IMR-90 (cell line): ENCODE results near the gene IFRD2. TPM values are rescaled to one million over a fixed set of nuclear protein-coding genes. Genes with fewer than 3 reads are reported as not detected.

Experiments
- ATAC-seq: fragments of 200-7000 bp; cut with Tn5 transposase; 2 replicates; pipeline ENCODE4 v1.9.1; 2020; ENCODE audit warnings: low read depth, mild to moderate bottlenecking, moderate library complexity
- BruUV-seq: library from RNA; stranded (reverse); fragments of 400-500 nt; replicated peaks from 2 replicates; lab custom pipeline; 2021; lab: Mats Ljungman, UMichigan
- CTCF ChIA-PET: fragments of 300-600 bp; formaldehyde crosslinking; extraction: SDS; loops from one replicate; lab custom pipeline; 2021; ENCODE audit warnings: antibody characterized with exemption; lab: Yijun Ruan, JAX
- POLR2A ChIA-PET: fragments of 300-600 bp; sonication (Branson Sonifier 250); formaldehyde crosslinking; loops from one replicate; lab custom pipeline; 2022; ENCODE audit warnings: antibody characterized with exemption; ENCODE audit not compliant: unreplicated experiment; lab: Charles Lee
- DNase-seq: peaks from one replicate; pipeline ENCODE4 v3.0.0; 2013
- H2AFZ ChIP-seq: replicated peaks from 2 replicates; pipeline ENCODE3; 2013; ENCODE audit warnings: low read length, mild to moderate bottlenecking; ENCODE audit not compliant: poor library complexity
- H2AK5ac ChIP-seq: 2 replicates; pipeline ENCODE4 v1.6.1; 2013; ENCODE audit warnings: low read depth, low read length, inconsistent platforms
- H2AK9ac ChIP-seq: replicated peaks from 2 replicates; pipeline ENCODE3; 2013; ENCODE audit warnings: mild to moderate bottlenecking, low read depth, low read length, moderate library complexity; ENCODE audit not compliant: poor library complexity
- H2BK120ac ChIP-seq: 2 replicates; pipeline ENCODE4 v1.6.1; 2013; ENCODE audit warnings: low read depth, low read length, inconsistent platforms
- H2BK15ac ChIP-seq: 3 replicates; pipeline ENCODE4 v1.6.1; 2013; ENCODE audit warnings: low read depth, low read length, inconsistent platforms
- H2BK20ac ChIP-seq: 2 replicates; pipeline ENCODE4 v1.6.1; 2013; ENCODE audit warnings: low read depth, mild to moderate bottlenecking, inconsistent platforms, low read length, moderate library complexity
- H2BK5ac ChIP-seq: 2 replicates; pipeline ENCODE4 v1.6.1; 2013; ENCODE audit warnings: mild to moderate bottlenecking, low read depth, low read length, inconsistent platforms; ENCODE audit not compliant: poor library complexity, severe bottlenecking
- H3K14ac ChIP-seq: replicated peaks from 2 replicates; pipeline ENCODE4 v1.6.1; 2013; ENCODE audit warnings: low read depth, low read length, inconsistent platforms
- H3K18ac ChIP-seq: 2 replicates; pipeline ENCODE4 v1.6.1; 2013; ENCODE audit warnings: low read depth, low read length, control low read depth
- H3K23ac ChIP-seq: 2 replicates; pipeline ENCODE4 v1.6.1; 2013; ENCODE audit warnings: low read depth, low read length, inconsistent platforms
- H3K27ac ChIP-seq: 2 replicates; pipeline ENCODE4 v1.5.1; 2013; ENCODE audit warnings: mild to moderate bottlenecking, control low read depth, low read length; ENCODE audit not compliant: insufficient read depth
- H3K27me3 ChIP-seq: 2 replicates; pipeline ENCODE4 v1.6.1; 2013; ENCODE audit warnings: low read length; ENCODE audit not compliant: control insufficient read depth, insufficient read depth
- H3K36me3 ChIP-seq: 2 replicates; pipeline ENCODE4 v1.6.1; 2013; ENCODE audit warnings: low read length, mixed read lengths; ENCODE audit not compliant: control insufficient read depth, insufficient read depth
- H3K4ac ChIP-seq: 2 replicates; pipeline ENCODE4 v1.6.1; 2013; ENCODE audit warnings: low read depth, low read length, inconsistent platforms
- H3K4me1 ChIP-seq: 2 replicates; pipeline ENCODE4 v1.6.1; 2013; ENCODE audit warnings: low read length, mixed read lengths; ENCODE audit not compliant: control insufficient read depth, insufficient read depth
- H3K4me2 ChIP-seq: 2 replicates; pipeline ENCODE4 v1.6.1; 2013; ENCODE audit warnings: low read depth, mild to moderate bottlenecking, control low read depth, low read length, moderate library complexity
- H3K4me3 ChIP-seq: 2 replicates; pipeline ENCODE4 v1.5.1; 2013; ENCODE audit warnings: low read depth, mild to moderate bottlenecking, control low read depth, low read length, moderate library complexity; ENCODE audit not compliant: insufficient read depth
- H3K56ac ChIP-seq: 2 replicates; pipeline ENCODE4 v1.6.1; 2013; ENCODE audit warnings: low read length, inconsistent platforms; ENCODE audit not compliant: insufficient read depth; ENCODE audit errors: extremely low read depth
- H3K79me1 ChIP-seq, 2 experiments: 2 replicates each; pipeline ENCODE4 v1.6.1; 2013; ENCODE audit warnings: low read length in 2 of 2, inconsistent platforms in 1 of 2, low read depth in 1 of 2
- H3K9ac ChIP-seq: 2 replicates; pipeline ENCODE4 v1.6.1; 2013; ENCODE audit warnings: low read depth, low read length, control low read depth
- H3K9me1 ChIP-seq: 2 replicates; pipeline ENCODE4 v1.6.1; 2013; ENCODE audit warnings: low read length, inconsistent platforms; ENCODE audit not compliant: insufficient read depth
- H3K9me3 ChIP-seq: 2 replicates; pipeline ENCODE4 v1.6.1; 2013; ENCODE audit warnings: low read length; ENCODE audit not compliant: control insufficient read depth, insufficient read depth
- H4K20me1 ChIP-seq: 2 replicates; pipeline ENCODE4 v1.6.1; 2013; ENCODE audit warnings: low read length, inconsistent platforms; ENCODE audit not compliant: insufficient read depth
- H4K5ac ChIP-seq: 2 replicates; pipeline ENCODE4 v1.6.1; 2013; ENCODE audit warnings: mild to moderate bottlenecking, low read depth, low read length, control low read depth
- H4K8ac ChIP-seq, 2 experiments: 2 replicates each; pipeline ENCODE4 v1.6.1; 2013; ENCODE audit warnings: low read depth in 2 of 2, low read length in 2 of 2, control low read depth in 1 of 2, inconsistent platforms in 1 of 2
- H4K91ac ChIP-seq: 2 replicates; pipeline ENCODE4 v1.6.1; 2013; ENCODE audit warnings: low read depth, low read length, inconsistent platforms; ENCODE audit not compliant: insufficient read depth
- CEBPB ChIP-seq: IDR thresholded peaks from 2 replicates; pipeline ENCODE4 v1.6.1; 2012; ENCODE audit warnings: low read depth, low read length, improper control_type of control experiment
- NFE2L2 ChIP-seq: fragments of 150-350 bp; IDR thresholded peaks from 2 replicates; pipeline ENCODE4 v1.6.1; 2016; ENCODE audit warnings: low read depth, mild to moderate bottlenecking, low read length
- SMC3 ChIP-seq: fragments of 150-350 bp; IDR thresholded peaks from 2 replicates; pipeline ENCODE4 v1.6.1; 2016; ENCODE audit warnings: low read depth, mild to moderate bottlenecking, antibody characterized with exemption, low read length, moderate library complexity
- WGBS, 2 experiments: methylation state at CpG; one replicate each; pipeline versions ENCODE4 v1.1.5 to v1.1.7; 2013; ENCODE audit warnings: missing lambda C conversion rate in 2 of 2; ENCODE audit not compliant: insufficient read length in 1 of 2; ENCODE audit errors: extremely low coverage in 2 of 2; 5-methylcytosine and 5-hydroxymethylcytosine counted together
- dilution Hi-C: fragments of 300-500 bp; cut with HindIII; formaldehyde crosslinking; loops from one replicate; pipeline ENCODE4 v1.14.3; 2018; ENCODE audit warnings: low sequenced_read_pairs; ENCODE audit not compliant: unreplicated experiment
- in situ Hi-C: fragments of 300-500 bp; cut with MboI; formaldehyde crosslinking; loops from 3 replicates; pipeline ENCODE4 v1.14.3; 2019; ENCODE audit warnings: low sequenced_read_pairs, inconsistent platforms, mixed read lengths
- intact Hi-C: fragments of 100-400 bp; cut with micrococcal nuclease; formaldehyde crosslinking; loops from 2 replicates; pipeline ENCODE4 v1.10.0; 2022
- polyA plus RNA-seq, 3 experiments: library from polyadenylated mRNA; depleted of rRNA; stranded (reverse); fragments of >200 nt; gene quantifications; 2 replicates each; pipeline ENCODE4 v1.2.3, GENCODE V29; 2012; ENCODE audit warnings: low replicate concordance in 1 of 3
- total RNA-seq: library from RNA; depleted of rRNA; stranded (reverse); fragments of >200 nt; gene quantifications from 2 replicates; pipeline ENCODE4 v1.2.3, GENCODE V29; 2012

IFRD2 gene
- total and polyA plus RNA-seq, 2 of the 4 experiments (the other 2 are of a cell fraction): 52.7 to 79.1 TPM

GRCh38 chr3:50299929-50300680 is 7.9 kb upstream of the IFRD2 start:
- ChIA-PET POLR2A (no interaction called here), CTCF (interaction anchor here (1.9 kb wide), 1 partner anchor 24 kb away, joined by 4 read pairs; no protein-coding TSS in a partner anchor)
- Histone ChIP-seq H3K4me3 (peak overlapping the region; percentile 59), H4K8ac (peak overlapping the region; percentile 46 to 80; a peak in 3 of 4 replicates), H2BK15ac (peak overlapping the region; percentile 18; the same call in 1 of the 3 replicates), H2BK5ac (peak overlapping the region; percentile 61), H3K23ac (peak overlapping the region; percentile 73), H3K79me1 (peaks cover 13 to 31% of the 10 kb centered on the region in 2 experiments), H3K27ac (peak overlapping the region; percentile 63), H3K56ac (peak overlapping the region; percentile 41), H3K9ac (peak overlapping the region; percentile 71), H3K9me1 (peaks cover 21% of the 10 kb centered on the region), H4K5ac (peak overlapping the region; percentile 16; the same call in 1 of the 2 replicates), H3K36me3 (no peaks in the 10 kb centered on the region), H2AK9ac (peak overlapping the region; percentile 90), H2BK20ac (peak overlapping the region; percentile 15; the same call in 1 of the 2 replicates), H4K91ac (peak overlapping the region; percentile 30), H3K4me1 (peaks cover 13% of the 10 kb centered on the region), H2BK120ac (peak overlapping the region; percentile 7; the same call in 1 of the 2 replicates), H3K18ac (peak overlapping the region; percentile 33; the same call in 1 of the 2 replicates), H3K4me2 (peak overlapping the region; percentile 92), H2AK5ac (peak overlapping the region; percentile 59), H4K20me1 (no peaks in the 10 kb centered on the region), H2AFZ (peak overlapping the region; percentile 95), H3K14ac (peak overlapping the region; percentile 7), H3K27me3 (no peaks in the 10 kb centered on the region), H3K4ac (peak overlapping the region; percentile 68), H3K9me3 (no peaks in the 10 kb centered on the region)
- 51% methylated on average over 6 of the region's 12 CpGs; no CpG with 5 or more reads in 1 of the 2 experiments for WGBS, 2 experiments
- ATAC-seq (no peak), DNase-seq (peak; percentile 57)
- no TSS peak for BruUV-seq
- TF ChIP-seq CEBPB (peak; percentile 45; the same call in 1 of the 2 replicates), NFE2L2 (no peak), SMC3 (no peak)
- dilution Hi-C loops: no loop called here
- in situ Hi-C loops: no loop called here
- intact Hi-C loops: no loop called here
